ENCODE data around the gene CAMTA1. TPM values are rescaled to one million over a fixed set of nuclear protein-coding genes. Genes with fewer than 3 reads are reported as not detected.
A peak's percentile ranks its signal among the peaks of the same experiment; 100 is the strongest.

Gene CAMTA1
- total RNA-seq (2021; ENCODE audit: unreplicated experiment) = 69.5 TPM
- polyA plus RNA-seq (2012) = 33.9 and 40.0 TPM in 2 replicates
- percentile 51 among the genes with signal in this experiment for Bru-seq, nascent RNA
- BruChase-seq, experiment 1, labeled RNA remaining after a 6-hour chase = percentile 52 among the genes with signal in this experiment
- BruChase-seq, experiment 2, labeled RNA remaining after a 2-hour chase = percentile 56 among the genes with signal in this experiment
- long read RNA-seq, transcript CAMTA1-213 (3 exons, 538 nt) = minor isoform, 27 of 135 reads
- long read RNA-seq, transcript CAMTA1-209 (4 exons, 863 nt) = minor isoform, 8 of 135 reads
- long read RNA-seq, transcript CAMTA1-208 (4 exons, 567 nt) = major isoform, 59 of 135 reads
- long read RNA-seq, transcript CAMTA1-202 (5 exons, 431 nt) = minor isoform, 8 of 135 reads
- long read RNA-seq, partial matches to known transcripts = 5 of 135 reads
- long read RNA-seq, other reads (novel, unspliced or antisense) = 25 of 135 reads

GRCh38 chr1:6785318-6785727 lies at the start of gene CAMTA1:
Gene CAMTA1 (plus strand): TSS chr1:6785454. CDS start chr1:6785531, 77 bp downstream.
- CTCF ChIA-PET = interaction anchor here (1.0 to 1.3 kb wide), 4 partner anchors 60 to 285 kb away, joined by 3 to 5 read pairs (median 4); partner anchors contain the start of gene DNAJC11
- H3K27me3 ChIP-seq (ENCODE audit: insufficient read depth, low read length) = no peaks in the 10 kb centered on the region
- RAD21 ChIA-PET (ENCODE audit: low non-redundant PET in 1 of 2, low total read pairs in 2 of 2, uncharacterized antibody in 2 of 2, unreplicated experiment in 2 of 2) = interaction anchor here in 1 of 2 experiments (0.6 kb wide), 1 partner anchor 58 kb away, joined by 4 read pairs; no protein-coding TSS in a partner anchor
- peaks cover 5 to 20% of the 10 kb centered on the region in 2 experiments; a peak in 3 of 4 replicates for H3K4me1 ChIP-seq (ENCODE audit: control insufficient read depth in 1 of 2, insufficient read depth in 2 of 2, low read length in 2 of 2)
- peak within 1 kb of the TSS; percentile 85 for H3K27ac ChIP-seq (ENCODE audit: low read depth, low read length)
- H3K79me2 ChIP-seq (ENCODE audit: insufficient read depth, low read length) = peaks cover 45% of the 10 kb centered on the region
- BruUV-seq (replicated peaks) = no TSS peak
- no peak within 1 kb of the TSS for H2AFZ ChIP-seq (ENCODE audit: low read depth, low read length, poor library complexity, severe bottlenecking)
- peak within 1 kb of the TSS; percentile 71 to 83 for H3K4me3 ChIP-seq (replicated peaks in 1 of 2; ENCODE audit: low read depth in 1 of 2, low read length in 2 of 2)
- intact Hi-C loops (cut with micrococcal nuclease) = no loop called here
- H3K9ac ChIP-seq (ENCODE audit: low read length) = peak within 1 kb of the TSS; percentile 81
- H3K4me2 ChIP-seq (ENCODE audit: low read length) = peak within 1 kb of the TSS; percentile 96
- H3K36me3 ChIP-seq (ENCODE audit: control insufficient read depth in 1 of 2, insufficient read depth in 2 of 2, low read length in 2 of 2) = no peaks in the 10 kb centered on the region
- no peak for DNase-seq (ENCODE audit: low read depth, low spot score)
- H4K20me1 ChIP-seq (ENCODE audit: insufficient read depth) = 0 out of 2 replicates have a peak, but pooled peaks cover 4% of the 10 kb centered on the region
- POLR2A ChIA-PET = interaction anchor here (0.6 to 1.3 kb wide), 6 partner anchors 10 to 59 kb away, joined by 3 to 7 read pairs (median 4); no protein-coding TSS in a partner anchor
- H3K9me3 ChIP-seq (ENCODE audit: control insufficient read depth in 1 of 2, insufficient read depth in 1 of 2, low read depth in 1 of 2, low read length in 2 of 2) = no peaks in the 10 kb centered on the region
- TF ChIP-seq ZNF274 (IDR thresholded peaks at IDR 0.05; ENCODE audit: low read depth, low read length) (no peak), CTCF (IDR thresholded peaks at IDR 0.05 in 2 of 3, conservative IDR thresholded peaks at IDR 0.05 in 1 of 3; ENCODE audit: borderline replicate concordance in 1 of 3, insufficient read depth in 1 of 3, low read depth in 2 of 3, low read length in 2 of 3) (no peak), SIN3A (IDR thresholded peaks at IDR 0.05; ENCODE audit: low read depth) (no peak), EGR1 (IDR thresholded peaks at IDR 0.05; ENCODE audit: low read depth) (no peak; the same call in 1 of the 2 replicates), MAX (IDR thresholded peaks at IDR 0.05) (no peak), CBX3 (IDR thresholded peaks at IDR 0.05; ENCODE audit: low read depth) (no peak), RAD21 (IDR thresholded peaks at IDR 0.05; ENCODE audit: low read depth) (no peak), ATF3 (IDR thresholded peaks at IDR 0.05) (no peak), YY1 (IDR thresholded peaks at IDR 0.05; ENCODE audit: extremely low read depth, insufficient replicate concordance, low read depth, low read length) (no peak), ZBTB33 (IDR thresholded peaks at IDR 0.05; ENCODE audit: extremely low read depth, insufficient replicate concordance, low read length) (no peak), SRF (IDR thresholded peaks at IDR 0.05; ENCODE audit: low read depth) (no peak), POLR2A (IDR thresholded peaks at IDR 0.05; ENCODE audit: borderline replicate concordance, extremely low read depth, insufficient read depth, insufficient read length) (no peak)
- H3K9me2 ChIP-seq (ENCODE audit: insufficient read depth) = no peaks in the 10 kb centered on the region
- ATAC-seq = peak; percentile 87

Measured in HCT116 (cell line).